Body of pancreas (tissue), 4 donors: ENCODE measurements around the gene ITGBL1. TPM values are rescaled to one million over a fixed set of nuclear protein-coding genes. Genes with fewer than 3 reads are reported as not detected.

Experiments
- ATAC-seq: fragments of 150-250 bp; one replicate; pipeline ENCODE4 v1.9.1; 2016
- DNase-seq, 4 donors: peaks; one replicate each; pipeline ENCODE4 v3.0.0-alpha.2; 2019
- H3K27ac ChIP-seq, 4 donors: fragments of 200-600 bp; sonication (generic); 1 replicate in 3 of 4; 2 replicates in 1 of 4; pipeline versions ENCODE4 v1.5.1 to v1.6.1; 2016 to 2019; ENCODE audit warnings: mild to moderate bottlenecking in 1 of 4, mixed read lengths in 1 of 4, moderate library complexity in 1 of 4
- H3K27me3 ChIP-seq, 2 donors: fragments of 200-600 bp; sonication (generic); one replicate each; pipeline ENCODE4 v1.6.0; 2016; ENCODE audit warnings: mild to moderate bottlenecking in 1 of 2
- H3K36me3 ChIP-seq, 2 donors: fragments of 200-600 bp; sonication (generic); replicated peaks in 1 of 2; 2 replicates each; pipeline ENCODE4 v1.5.1; 2016; ENCODE audit warnings: low read depth in 2 of 2; ENCODE audit not compliant: insufficient read depth in 1 of 2
- H3K4me1 ChIP-seq: fragments of 200-600 bp; sonication (generic); one replicate; pipeline ENCODE4 v1.6.0; 2016
- H3K4me3 ChIP-seq, 2 donors: fragments of 200-600 bp; sonication (generic); 1 replicate in 1 of 2; 2 replicates in 1 of 2; pipeline ENCODE4 v1.5.1; 2016 to 2019
- H3K9me3 ChIP-seq, 3 donors: fragments of 200-600 bp; sonication (generic); 1 replicate in 2 of 3; 2 replicates in 1 of 3; pipeline ENCODE4 v1.5.1; 2016
- CTCF ChIP-seq, 7 experiments: fragments of 450-650 bp in 4 of 7; fragments of 200-600 bp in 3 of 7; sonication (generic) in 3 of 7; IDR thresholded peaks; one replicate each; pipeline ENCODE4 v1.5.1; 2016 to 2019; ENCODE audit warnings: antibody characterized with exemption in 7 of 7
- POLR2A ChIP-seq, 3 donors: fragments of 450-650 bp; IDR thresholded peaks; one replicate each; pipeline ENCODE4 v1.6.1; 2016; ENCODE audit warnings: antibody characterized with exemption in 3 of 3, mild to moderate bottlenecking in 2 of 3
- WGBS, 2 donors: methylation state at CpG; one replicate each; pipeline ENCODE4 v1.1.5; 2017; 5-methylcytosine and 5-hydroxymethylcytosine counted together
- intact Hi-C: fragments of 100-400 bp; cut with DNase I; formaldehyde crosslinking; loops from one replicate; pipeline ENCODE4 v1.15.1; 2023
- total RNA-seq, 2 donors: library from RNA; depleted of rRNA; stranded (reverse); fragments of >200 nt; gene quantifications; one replicate each; pipeline ENCODE4 v1.1.0, GENCODE V29; 2016

Gene ITGBL1
- total RNA-seq, 2 donors from 2014 or later = 1.3 to 10.4 TPM

DNA sequence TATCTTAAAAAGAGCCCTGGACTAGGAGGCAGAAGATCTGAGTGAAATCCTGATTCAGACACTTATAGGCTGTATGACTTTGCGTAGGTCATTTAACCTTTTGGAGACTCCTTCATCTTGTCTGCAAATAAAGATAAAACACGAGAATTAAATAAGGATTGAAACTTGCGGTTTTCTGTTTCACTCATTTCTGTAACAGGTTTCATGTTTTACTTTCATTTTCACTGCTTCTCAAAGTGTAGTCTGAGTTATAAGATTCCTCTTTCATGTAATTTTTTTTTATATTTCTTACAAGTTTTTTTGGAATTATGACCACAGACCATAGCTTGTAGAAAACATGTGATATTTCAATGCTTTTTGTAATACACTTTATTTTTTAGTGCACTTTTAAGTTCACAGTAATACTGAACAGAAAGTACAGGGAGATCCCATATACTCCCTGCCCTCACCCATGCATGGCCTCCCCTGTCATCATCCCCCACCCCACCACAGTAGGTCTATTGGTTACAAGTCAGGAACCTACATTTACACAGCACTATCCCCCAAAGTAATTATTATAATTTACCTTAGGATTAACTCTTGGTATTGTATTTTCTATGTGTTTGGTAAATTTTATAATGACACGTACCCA lies 174.6 kb downstream of the ITGBL1 start:
- Histone ChIP-seq H3K27me3 (no peaks in the 10 kb centered on the region), H3K4me1 (no peaks in the 10 kb centered on the region), H3K9me3 (no peaks in the 10 kb centered on the region), H3K27ac (no peak overlapping the region), H3K36me3 (no peaks in the 10 kb centered on the region), H3K4me3 (no peak overlapping the region)
- ATAC-seq (no peak), DNase-seq (no peak)
- TF ChIP-seq POLR2A (IDR thresholded peaks at IDR 0.05) = no peak
- no peak for TF ChIP-seq CTCF (IDR thresholded peaks at IDR 0.05)
- intact Hi-C loops = no loop called here
- 45 to 47% methylated on average over 4 of the region's 4 CpGs for WGBS, 2 donors

- no peaks in the 10 kb centered on the region for H3K4me1 ChIP-seq
- ATAC-seq (no peak), DNase-seq (no peak)
- no peak overlapping the region for H3K4me3 ChIP-seq
- H3K27me3 ChIP-seq = no peaks in the 10 kb centered on the region
- no peaks in the 10 kb centered on the region for H3K9me3 ChIP-seq
- H3K36me3 ChIP-seq = no peaks in the 10 kb centered on the region
- no peak overlapping the region for H3K27ac ChIP-seq
- 41 to 46% methylated on average over 5 of the region's 5 CpGs for WGBS, 2 donors
- intact Hi-C loops = no loop called here
- TF ChIP-seq POLR2A (IDR thresholded peaks at IDR 0.05) (no peak), CTCF (IDR thresholded peaks at IDR 0.05) (no peak)
Observed at GRCh38 chr13:101627556-101627943, 175.1 kb downstream of the ITGBL1 start.

- 58 to 69% methylated on average over 1 of the region's 1 CpG for WGBS, 2 donors
Observed at GRCh38 chr13:101628900-101629299, 176.4 kb downstream of the ITGBL1 start.

DNA sequence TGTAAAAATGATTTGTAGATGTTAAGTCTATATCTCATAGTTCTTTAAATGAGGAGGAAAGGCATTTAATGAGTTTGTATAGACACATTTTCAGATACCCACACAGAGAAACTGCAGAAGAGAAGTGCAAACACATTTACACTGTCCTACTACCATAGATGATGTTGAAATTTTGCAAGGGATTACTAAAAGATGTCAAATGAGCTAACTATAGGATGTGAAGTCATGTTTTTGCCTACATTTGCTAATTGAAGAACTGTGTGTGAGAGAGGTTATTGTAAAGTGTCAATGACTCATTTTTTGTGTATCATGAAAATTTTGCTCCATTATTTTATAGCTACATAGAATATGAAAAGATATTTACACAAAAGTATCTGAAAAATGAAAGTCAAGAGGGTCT lies 178.9 kb downstream of the ITGBL1 start:
- Histone ChIP-seq H3K9me3 (no peaks in the 10 kb centered on the region), H3K27me3 (no peaks in the 10 kb centered on the region), H3K27ac (no peak overlapping the region), H3K36me3 (no peaks in the 10 kb centered on the region), H3K4me3 (no peak overlapping the region), H3K4me1 (no peaks in the 10 kb centered on the region)
- intact Hi-C loops = no loop called here
- ATAC-seq (no peak), DNase-seq (no peak)
- TF ChIP-seq CTCF (IDR thresholded peaks at IDR 0.05) (no peak), POLR2A (IDR thresholded peaks at IDR 0.05) (no peak)

More at GRCh38 chr13:101628900-101629299, 176.4 kb downstream of the ITGBL1 start:
- H3K36me3 ChIP-seq = no peaks in the 10 kb centered on the region
- TF ChIP-seq CTCF (IDR thresholded peaks at IDR 0.05) (no peak), POLR2A (IDR thresholded peaks at IDR 0.05) (no peak)
- DNase-seq (no peak), ATAC-seq (no peak)
- intact Hi-C loops = no loop called here
- H3K27me3 ChIP-seq = no peaks in the 10 kb centered on the region
- no peaks in the 10 kb centered on the region for H3K9me3 ChIP-seq
- H3K4me1 ChIP-seq = no peaks in the 10 kb centered on the region
- no peak overlapping the region for H3K4me3 ChIP-seq
- no peak overlapping the region for H3K27ac ChIP-seq

- H3K4me1 ChIP-seq = no peaks in the 10 kb centered on the region
- DNase-seq (no peak), ATAC-seq (no peak)
- H3K9me3 ChIP-seq = no peaks in the 10 kb centered on the region
- no peak for TF ChIP-seq POLR2A (IDR thresholded peaks at IDR 0.05)
- no peak for TF ChIP-seq CTCF (IDR thresholded peaks at IDR 0.05)
- H3K27me3 ChIP-seq = no peaks in the 10 kb centered on the region
- intact Hi-C loops = no loop called here
- no peak overlapping the region for H3K4me3 ChIP-seq
- H3K27ac ChIP-seq = no peak overlapping the region
- no peaks in the 10 kb centered on the region for H3K36me3 ChIP-seq
- 57 to 65% methylated on average over 2 of the region's 2 CpGs for WGBS, 2 donors
Observed at GRCh38 chr13:101634142-101634541, 181.7 kb downstream of the ITGBL1 start.
